ENCODE measurements around the gene CAMKK2.

The CAMKK2 gene

GRCh38 chr12:121198949-121199348, 97.6 kb downstream of the CAMKK2 start:
- DNase-seq (ENCODE audit: low read depth, low spot score): no peak

GRCh38 chr12:121196902-121197301, 99.6 kb downstream of the CAMKK2 start:
- no peak for DNase-seq (ENCODE audit: low read depth, low spot score)

- DNase-seq (ENCODE audit: low read depth, low spot score): no peak
Observed at GRCh38 chr12:121191151-121191550, 105.4 kb downstream of the CAMKK2 start.

- peak; percentile 91 for DNase-seq (ENCODE audit: low read depth, low spot score)
Observed at GRCh38 chr12:121190523-121191031, 105.9 kb downstream of the CAMKK2 start.

DNA sequence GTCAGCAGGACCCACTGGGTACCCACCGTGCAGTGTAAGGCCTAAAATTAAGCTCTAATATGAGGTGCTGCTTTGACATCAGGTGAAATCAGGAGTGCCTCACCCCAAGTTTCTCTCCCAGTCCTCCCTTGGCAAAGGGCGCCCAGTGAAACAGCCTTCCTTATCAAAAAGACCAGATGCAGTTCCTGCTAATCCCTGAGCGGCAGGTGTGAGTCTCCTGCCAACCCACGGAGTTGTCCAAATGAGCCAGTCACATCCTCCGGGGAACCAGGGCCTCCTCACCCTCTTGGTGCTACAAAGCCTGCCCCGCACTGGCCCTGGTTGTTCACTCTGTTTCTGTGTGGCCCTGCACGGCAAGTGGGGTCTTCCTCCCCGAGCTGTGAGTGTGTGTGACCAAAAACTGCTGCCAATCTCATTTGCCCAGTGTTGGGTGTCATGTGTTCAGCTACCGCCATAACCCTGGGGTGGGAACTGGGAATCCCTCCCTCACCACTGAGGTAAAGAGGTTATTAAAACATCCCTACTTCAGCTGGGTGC, 106.8 kb downstream of the CAMKK2 start:
- no peak for DNase-seq (ENCODE audit: low read depth, low spot score)

GRCh38 chr12:121189131-121189530, 107.4 kb downstream of the CAMKK2 start:
- DNase-seq (ENCODE audit: low read depth, low spot score): peak; percentile 31

GRCh38 chr12:121188227-121188626, 108.3 kb downstream of the CAMKK2 start:
- DNase-seq (ENCODE audit: low read depth, low spot score): no peak
